Esophagus squamous epithelium (tissue), 4 donors: ENCODE measurements around the gene ERVH48-1.
A peak's percentile ranks its signal among the peaks of the same experiment; 100 is the strongest.

ENCODE experiments used
- POLR2A ChIP-seq, 4 donors: fragments of 450-650 bp; IDR thresholded peaks; one replicate each; pipeline ENCODE4 v1.6.1; 2017; ENCODE audit warnings: antibody characterized with exemption in 4 of 4, mild to moderate bottlenecking in 4 of 4, moderate library complexity in 3 of 4
- TF ChIP-seq, protein P1 (sequence below), 6 experiments: fragments of 450-650 bp in 4 of 6; fragments of 200-600 bp in 2 of 6; sonication (generic) in 2 of 6; IDR thresholded peaks; one replicate each; pipeline ENCODE4 v1.5.1; 2016 to 2019; ENCODE audit warnings: antibody characterized with exemption in 6 of 6, mild to moderate bottlenecking in 4 of 6, moderate library complexity in 4 of 6

DNA sequence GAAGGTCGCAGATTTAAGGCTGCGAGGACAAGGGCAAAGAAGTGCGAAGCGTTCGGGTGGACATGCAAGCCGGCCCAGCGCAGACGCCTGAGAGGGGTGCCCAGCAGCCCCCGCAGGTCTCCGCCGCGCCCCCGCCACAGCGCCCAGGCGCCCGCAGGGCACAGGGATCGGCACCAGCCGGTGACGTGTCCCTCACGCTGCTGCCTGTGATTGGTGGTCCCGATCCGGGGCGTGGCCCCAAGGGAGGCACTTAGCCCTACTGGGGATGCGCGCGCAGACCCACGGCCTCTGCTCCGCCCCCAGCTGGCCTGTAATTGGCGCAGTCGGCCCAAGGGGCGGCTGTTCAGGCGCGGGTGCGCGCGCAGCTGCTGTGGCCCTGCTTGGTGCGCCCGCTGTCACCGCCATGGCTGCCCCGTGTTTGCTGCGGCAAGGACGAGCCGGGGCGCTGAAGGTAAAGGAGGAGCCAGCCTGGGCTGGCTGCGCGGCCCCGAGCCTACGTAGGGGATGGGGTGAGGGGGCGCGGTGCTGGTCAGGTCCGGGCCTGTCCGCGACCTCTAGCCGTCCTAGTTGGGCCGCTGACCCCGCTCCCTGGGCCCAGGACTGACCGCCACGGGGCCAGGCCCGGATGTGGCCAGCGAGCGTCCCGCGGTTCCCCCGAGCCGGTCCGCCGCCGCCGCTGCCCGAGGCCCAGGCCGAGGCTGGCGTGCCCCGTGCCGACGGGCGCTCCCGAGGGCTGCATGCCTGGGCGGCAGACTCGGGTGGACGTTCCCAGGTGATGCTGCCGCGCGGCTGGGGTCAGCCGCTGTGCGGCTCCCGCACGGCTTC lies 32.3 kb downstream of the ERVH48-1 start, which contains the start of gene NDUFV3:
- TF ChIP-seq, protein P1, sequence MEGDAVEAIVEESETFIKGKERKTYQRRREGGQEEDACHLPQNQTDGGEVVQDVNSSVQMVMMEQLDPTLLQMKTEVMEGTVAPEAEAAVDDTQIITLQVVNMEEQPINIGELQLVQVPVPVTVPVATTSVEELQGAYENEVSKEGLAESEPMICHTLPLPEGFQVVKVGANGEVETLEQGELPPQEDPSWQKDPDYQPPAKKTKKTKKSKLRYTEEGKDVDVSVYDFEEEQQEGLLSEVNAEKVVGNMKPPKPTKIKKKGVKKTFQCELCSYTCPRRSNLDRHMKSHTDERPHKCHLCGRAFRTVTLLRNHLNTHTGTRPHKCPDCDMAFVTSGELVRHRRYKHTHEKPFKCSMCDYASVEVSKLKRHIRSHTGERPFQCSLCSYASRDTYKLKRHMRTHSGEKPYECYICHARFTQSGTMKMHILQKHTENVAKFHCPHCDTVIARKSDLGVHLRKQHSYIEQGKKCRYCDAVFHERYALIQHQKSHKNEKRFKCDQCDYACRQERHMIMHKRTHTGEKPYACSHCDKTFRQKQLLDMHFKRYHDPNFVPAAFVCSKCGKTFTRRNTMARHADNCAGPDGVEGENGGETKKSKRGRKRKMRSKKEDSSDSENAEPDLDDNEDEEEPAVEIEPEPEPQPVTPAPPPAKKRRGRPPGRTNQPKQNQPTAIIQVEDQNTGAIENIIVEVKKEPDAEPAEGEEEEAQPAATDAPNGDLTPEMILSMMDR (IDR thresholded peaks at IDR 0.05), result peak in 1 of 6 experiments; percentile 35
- peak in 3 of 4 donors; percentile 79 to 96 (median 87) for TF ChIP-seq POLR2A (IDR thresholded peaks at IDR 0.05)
